ENCODE measurements around the gene TAF11L3. TPM values are rescaled to one million over a fixed set of nuclear protein-coding genes. Genes with fewer than 3 reads are reported as not detected.
"Not testable (repeated sequence)": the region's sequence is repeated elsewhere in the genome, so short reads cannot be mapped to it uniquely, and the experiment has no call there.

TAF11L3 gene
- total RNA-seq, 2 donors from 2014 or later = not detected

- intact Hi-C loops (cut with DNase I) = no loop called here
- TF ChIP-seq CTCF (IDR thresholded peaks at IDR 0.05) = no peak
- H3K27ac ChIP-seq = no peak overlapping the region
- no peaks in the 10 kb centered on the region for H3K9me3 ChIP-seq
- H3K36me3 ChIP-seq = no peaks in the 10 kb centered on the region
- no peaks in the 10 kb centered on the region for H3K4me1 ChIP-seq
- no peaks in the 10 kb centered on the region for H3K27me3 ChIP-seq
- H3K9ac ChIP-seq (ENCODE audit: low read depth in 2 of 2, low read length in 2 of 2) = no peak overlapping the region
- no peak overlapping the region for H3K4me3 ChIP-seq
- DNase-seq = no peak
These were observed 35.4 kb upstream of the TAF11L3 start for GRCh38 chr5:17482790-17483189.

GRCh38 chr5:17486464-17487173 lies 31.5 kb upstream of the TAF11L3 start:
- DNase-seq; H3K4me3 ChIP-seq; intact Hi-C loops (cut with DNase I); H3K36me3 ChIP-seq; H3K4me1 ChIP-seq; H3K9ac ChIP-seq (ENCODE audit: low read depth in 2 of 2, low read length in 2 of 2); H3K27me3 ChIP-seq; H3K9me3 ChIP-seq; H3K27ac ChIP-seq: not testable (repeated sequence)

- no peak for TF ChIP-seq CTCF (IDR thresholded peaks at IDR 0.05)
These were observed 31.0 kb upstream of the TAF11L3 start for GRCh38 chr5:17487174-17487512.

GRCh38 chr5:17491257-17491656 lies 26.9 kb upstream of the TAF11L3 start:
- intact Hi-C loops (cut with DNase I); H3K36me3 ChIP-seq; H3K9me3 ChIP-seq; DNase-seq; H3K27ac ChIP-seq; H3K27me3 ChIP-seq; H3K4me3 ChIP-seq; H3K4me1 ChIP-seq; H3K9ac ChIP-seq (ENCODE audit: low read depth in 2 of 2, low read length in 2 of 2): not testable (repeated sequence)

More at GRCh38 chr5:17487174-17487512, 31.0 kb upstream of the TAF11L3 start:
- Histone ChIP-seq H3K9ac (ENCODE audit: low read depth in 2 of 2, low read length in 2 of 2) (no peak overlapping the region), H3K36me3 (no peaks in the 10 kb centered on the region), H3K9me3 (no peaks in the 10 kb centered on the region), H3K27me3 (no peaks in the 10 kb centered on the region), H3K4me1 (no peaks in the 10 kb centered on the region), H3K4me3 (no peak overlapping the region), H3K27ac (no peak overlapping the region)
- DNase-seq = no peak
- intact Hi-C loops (cut with DNase I) = no loop called here

GRCh38 chr5:17492770-17493169 lies 25.4 kb upstream of the TAF11L3 start:
- no peaks in the 10 kb centered on the region for H3K4me1 ChIP-seq
- no peaks in the 10 kb centered on the region for H3K36me3 ChIP-seq
- H3K27ac ChIP-seq = no peak overlapping the region
- no peak for DNase-seq
- TF ChIP-seq CTCF (IDR thresholded peaks at IDR 0.05) = no peak
- H3K27me3 ChIP-seq = no peaks in the 10 kb centered on the region
- intact Hi-C loops (cut with DNase I) = no loop called here
- no peak overlapping the region for H3K4me3 ChIP-seq
- no peak overlapping the region for H3K9ac ChIP-seq (ENCODE audit: low read depth in 2 of 2, low read length in 2 of 2)
- no peaks in the 10 kb centered on the region for H3K9me3 ChIP-seq

GRCh38 chr5:17497446-17497845 lies 20.7 kb upstream of the TAF11L3 start:
- intact Hi-C loops (cut with DNase I) = no loop called here
- no peak for TF ChIP-seq CTCF (IDR thresholded peaks at IDR 0.05)

GRCh38 chr5:17497931-17498330 lies 20.2 kb upstream of the TAF11L3 start, which contains the start of gene TAF11L2:
TSS of gene TAF11L2 (plus strand) at chr5:17498231.
- H3K4me1 ChIP-seq; DNase-seq; H3K27me3 ChIP-seq; H3K27ac ChIP-seq; H3K4me3 ChIP-seq; intact Hi-C loops (cut with DNase I); H3K9me3 ChIP-seq; H3K9ac ChIP-seq (ENCODE audit: low read depth in 2 of 2, low read length in 2 of 2); H3K36me3 ChIP-seq: not testable (repeated sequence)

More at GRCh38 chr5:17497446-17497845, 20.7 kb upstream of the TAF11L3 start:
- DNase-seq = no peak
- Histone ChIP-seq H3K27me3 (no peaks in the 10 kb centered on the region), H3K9me3 (no peaks in the 10 kb centered on the region), H3K9ac (ENCODE audit: low read depth in 2 of 2, low read length in 2 of 2) (no peak overlapping the region), H3K27ac (no peak overlapping the region), H3K4me3 (no peak overlapping the region), H3K36me3 (no peaks in the 10 kb centered on the region), H3K4me1 (no peaks in the 10 kb centered on the region)

Data from colonic mucosa (tissue), 4 donors.